Measurements from ENCODE around the gene PDGFC.

DNA sequence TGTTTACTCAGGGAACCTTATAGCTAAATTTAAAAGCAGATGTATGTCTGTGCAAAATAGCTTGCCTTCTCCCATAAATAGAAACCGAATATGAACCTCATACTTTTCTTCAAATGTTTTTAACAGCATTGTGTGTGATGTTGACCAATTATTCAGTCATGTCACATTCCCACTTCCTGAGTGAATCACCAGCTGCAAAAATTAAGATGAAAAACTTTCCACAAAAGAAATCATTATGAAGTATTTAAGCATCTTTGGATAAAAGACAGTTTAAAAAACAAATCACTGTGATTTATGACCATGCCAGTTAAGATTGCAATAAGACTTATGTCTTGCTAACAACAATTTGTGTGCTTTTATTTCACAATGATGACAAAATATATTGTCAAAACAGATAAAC is 220.1 kb downstream of the PDGFC start:
- TF ChIP-seq CTCF (conservative IDR thresholded peaks at IDR 0.05) (no peak), EZH2 (IDR thresholded peaks at IDR 0.05; ENCODE audit: low read depth) (no peak)

Measured in PC-9 (cell line).